Measurements from ENCODE around the gene GATAD2B.

GATAD2B gene

GRCh38 chr1:153831026-153831425 is 91.7 kb downstream of the GATAD2B start:
- DNase-seq, result no peak

GRCh38 chr1:153827168-153827964 is 95.4 kb downstream of the GATAD2B start:
- no peak for DNase-seq

GRCh38 chr1:153818876-153819275 is 103.9 kb downstream of the GATAD2B start:
- no peak for DNase-seq

- no peak for DNase-seq
Observed at GRCh38 chr1:153816283-153816889, 106.4 kb downstream of the GATAD2B start.

- DNase-seq, result no peak
Observed at GRCh38 chr1:153805886-153806719, 116.7 kb downstream of the GATAD2B start.

- peak; percentile 41 for DNase-seq
Observed at GRCh38 chr1:153805042-153805745, 117.6 kb downstream of the GATAD2B start.

- DNase-seq, result no peak
Observed at GRCh38 chr1:153804112-153804511, 118.7 kb downstream of the GATAD2B start.

GRCh38 chr1:153803470-153804056 is 119.2 kb downstream of the GATAD2B start:
- no peak for DNase-seq

GRCh38 chr1:153801786-153802697 is 120.7 kb downstream of the GATAD2B start:
- no peak for DNase-seq

GRCh38 chr1:153801028-153801625 is 121.6 kb downstream of the GATAD2B start:
- no peak for DNase-seq

- DNase-seq, result no peak
Observed at GRCh38 chr1:153800516-153800915, 122.3 kb downstream of the GATAD2B start.

GRCh38 chr1:153799566-153800465 is 123.0 kb downstream of the GATAD2B start:
- DNase-seq, result no peak

- no peak for DNase-seq
Observed at GRCh38 chr1:153799016-153799415, 123.8 kb downstream of the GATAD2B start.

- DNase-seq, result no peak
Observed at GRCh38 chr1:153798468-153798780, 124.3 kb downstream of the GATAD2B start.

GRCh38 chr1:153796786-153797659 is 125.7 kb downstream of the GATAD2B start:
- DNase-seq, result peak; percentile 38

- DNase-seq, result no peak
Observed at GRCh38 chr1:153795934-153796785, 126.6 kb downstream of the GATAD2B start.

GRCh38 chr1:153795330-153795837 is 127.4 kb downstream of the GATAD2B start:
- DNase-seq, result no peak
